Neural cell (in vitro differentiated cells): ENCODE data around the gene METTL1. TPM values are rescaled to one million over a fixed set of nuclear protein-coding genes. Genes with fewer than 3 reads are reported as not detected.

Experiments
- H2AFZ ChIP-seq: fragments of 200-600, 300-800 bp; sonication (generic), shearing (Covaris generic); 2 replicates; pipeline ENCODE4 v1.6.0; 2014; ENCODE audit warnings: low read depth, mild to moderate bottlenecking, antibody characterized with exemption, low read length, moderate library complexity
- H3F3A ChIP-seq: fragments of 200-600 bp; shearing (Covaris generic); 2 replicates; pipeline ENCODE4 v1.6.1; 2016; ENCODE audit warnings: mild to moderate bottlenecking, moderate library complexity, mixed read lengths, antibody characterized with exemption, low read length; ENCODE audit not compliant: insufficient read depth, poor library complexity, severe bottlenecking
- H3K27ac ChIP-seq: fragments of 200-600, 300-800 bp; sonication (generic), shearing (Covaris generic); 2 replicates; pipeline ENCODE4 v1.5.1; 2014; ENCODE audit warnings: mild to moderate bottlenecking, low read length, moderate library complexity
- H3K27me3 ChIP-seq: fragments of 300-800, 200-600 bp; sonication (generic), shearing (Covaris generic); 2 replicates; pipeline ENCODE4 v1.6.0; 2014; ENCODE audit warnings: mild to moderate bottlenecking, low read depth, low read length, moderate library complexity; ENCODE audit not compliant: insufficient read depth
- H3K36me3 ChIP-seq: fragments of 300-800, 200-600 bp; sonication (generic), shearing (Covaris generic); 2 replicates; pipeline ENCODE4 v1.5.1; 2014; ENCODE audit warnings: mild to moderate bottlenecking, antibody characterized with exemption, low read length, moderate library complexity; ENCODE audit not compliant: insufficient read depth
- H3K4me2 ChIP-seq: fragments of 300-800, 200-600 bp; sonication (generic), shearing (Covaris generic); 2 replicates; pipeline ENCODE4 v1.6.0; 2014; ENCODE audit warnings: mild to moderate bottlenecking, low read length
- H3K4me3 ChIP-seq: fragments of 300-800, 200-600 bp; sonication (generic), shearing (Covaris generic); 2 replicates; pipeline ENCODE4 v1.5.1; 2014; ENCODE audit warnings: mild to moderate bottlenecking, low read length, moderate library complexity
- H3K79me2 ChIP-seq: fragments of 200-600 bp; shearing (Covaris generic); replicated peaks from 2 replicates; pipeline ENCODE4 v1.6.0; 2014; ENCODE audit warnings: mild to moderate bottlenecking, low read length, moderate library complexity; ENCODE audit not compliant: insufficient read depth
- H3K9ac ChIP-seq: fragments of 300-800, 200-600 bp; sonication (generic), shearing (Covaris generic); 2 replicates; pipeline ENCODE4 v1.6.1; 2016; ENCODE audit warnings: mild to moderate bottlenecking, low read length, mixed read lengths
- H3K9me2 ChIP-seq: fragments of 200-600 bp; shearing (Covaris generic); 2 replicates; pipeline ENCODE4 v1.6.1; 2016; ENCODE audit warnings: mild to moderate bottlenecking, low read length, mixed read lengths; ENCODE audit not compliant: insufficient read depth
- H3K9me3 ChIP-seq: fragments of 200-600, 300-800 bp; sonication (generic), shearing (Covaris generic); 2 replicates; pipeline ENCODE4 v1.6.1; 2016; ENCODE audit warnings: mild to moderate bottlenecking, mixed run types, low read length, moderate library complexity, mixed read lengths
- H4K20me1 ChIP-seq: fragments of 200-600 bp; shearing (Covaris generic); 2 replicates; pipeline ENCODE4 v1.6.1; 2016; ENCODE audit warnings: mild to moderate bottlenecking, mixed run types; ENCODE audit not compliant: insufficient read depth
- CTCF ChIP-seq: fragments of 450-650 bp; IDR thresholded peaks from 2 replicates; pipeline ENCODE4 v1.5.1; 2014; ENCODE audit warnings: antibody characterized with exemption, mild to moderate bottlenecking, moderate library complexity; ENCODE audit not compliant: poor library complexity, severe bottlenecking
- EP300 ChIP-seq: fragments of 450-650 bp; conservative IDR thresholded peaks from 2 replicates; pipeline ENCODE4 v1.6.1; 2014; ENCODE audit warnings: antibody characterized with exemption, mild to moderate bottlenecking, moderate library complexity; ENCODE audit not compliant: poor library complexity, severe bottlenecking
- EZH2 ChIP-seq: fragments of 200-600, 300-800 bp; shearing (Covaris generic), sonication (generic); IDR thresholded peaks from 2 replicates; pipeline ENCODE4 v1.6.1; 2014; ENCODE audit warnings: antibody characterized with exemption, low read length, borderline replicate concordance, mild to moderate bottlenecking; ENCODE audit not compliant: insufficient read depth, poor library complexity, severe bottlenecking
- MXI1 ChIP-seq: fragments of 450-650 bp; conservative IDR thresholded peaks from 2 replicates; pipeline ENCODE4 v1.6.1; 2014; ENCODE audit warnings: antibody characterized with exemption, mild to moderate bottlenecking; ENCODE audit not compliant: poor library complexity, severe bottlenecking
- POLR2AphosphoS5 ChIP-seq: IDR thresholded peaks from 2 replicates; pipeline ENCODE4 v1.6.1; 2012
- RAD21 ChIP-seq: fragments of 450-650 bp; conservative IDR thresholded peaks from 2 replicates; pipeline ENCODE4 v1.6.1; 2014; ENCODE audit warnings: antibody characterized with exemption, mild to moderate bottlenecking, moderate library complexity
- REST ChIP-seq: IDR thresholded peaks from 2 replicates; pipeline ENCODE4 v1.6.1; 2012; ENCODE audit warnings: borderline replicate concordance
- SMC3 ChIP-seq: fragments of 450-650 bp; conservative IDR thresholded peaks from 2 replicates; pipeline ENCODE4 v1.6.1; 2014; ENCODE audit warnings: antibody characterized with exemption, mild to moderate bottlenecking, moderate library complexity; ENCODE audit not compliant: poor library complexity
- TAF1 ChIP-seq: IDR thresholded peaks from 2 replicates; pipeline ENCODE4 v1.6.1; 2012; ENCODE audit warnings: low read depth
- polyA plus RNA-seq: library from polyadenylated mRNA; depleted of rRNA; stranded (reverse); fragments of >200 nt; gene quantifications from 2 replicates; pipeline ENCODE4 v1.2.3, GENCODE V29; 2014

The METTL1 gene
- polyA plus RNA-seq, 1 donor from 2014 or later = 1.9 TPM

- H3K27ac ChIP-seq = no peak overlapping the region
- H2AFZ ChIP-seq = no peak overlapping the region
- no peaks in the 10 kb centered on the region for H3K79me2 ChIP-seq
- no peaks in the 10 kb centered on the region for H3K9me2 ChIP-seq
- peaks cover 16% of the 10 kb centered on the region for H3K36me3 ChIP-seq
- peak overlapping the region; percentile 88 for H3K4me3 ChIP-seq
- TF ChIP-seq TAF1 (no peak), MXI1 (no peak)
- H3K9me3 ChIP-seq = no peaks in the 10 kb centered on the region
- no peak overlapping the region for H3K4me2 ChIP-seq
- peaks cover 58% of the 10 kb centered on the region for H3K27me3 ChIP-seq
- H3K9ac ChIP-seq = no peak overlapping the region
- H4K20me1 ChIP-seq = peaks cover 20% of the 10 kb centered on the region
- no peaks in the 10 kb centered on the region for H3F3A ChIP-seq
Measured at GRCh38 chr12:57734591-57734990, 37.3 kb downstream of the METTL1 start.

- Histone ChIP-seq H3K4me2 (no peak overlapping the region), H4K20me1 (peaks cover 20% of the 10 kb centered on the region), H3K27ac (no peak overlapping the region), H3K9me3 (no peaks in the 10 kb centered on the region), H3F3A (no peaks in the 10 kb centered on the region), H3K27me3 (peaks cover 62% of the 10 kb centered on the region), H2AFZ (no peak overlapping the region), H3K36me3 (peaks cover 16% of the 10 kb centered on the region), H3K4me3 (no peak overlapping the region), H3K9ac (no peak overlapping the region), H3K9me2 (no peaks in the 10 kb centered on the region), H3K79me2 (no peaks in the 10 kb centered on the region)
- TF ChIP-seq EP300 = no peak
- no peak for TF ChIP-seq CTCF
- TF ChIP-seq MXI1 = no peak
- no peak for TF ChIP-seq RAD21
- TF ChIP-seq POLR2AphosphoS5 = no peak
- no peak for TF ChIP-seq EZH2
- no peak for TF ChIP-seq SMC3
- TF ChIP-seq REST = no peak
- TF ChIP-seq TAF1 = no peak
Measured at GRCh38 chr12:57733928-57734327, 38.0 kb downstream of the METTL1 start.
